ENCODE measurements around the gene NEO1.

- no peak for TF ChIP-seq CTCF (IDR thresholded peaks at IDR 0.05; ENCODE audit: insufficient read depth, low read length)
- TF ChIP-seq GABPA (IDR thresholded peaks at IDR 0.05; ENCODE audit: low read depth) = no peak
- TF ChIP-seq SPI1 (IDR thresholded peaks at IDR 0.05; ENCODE audit: borderline replicate concordance, low read depth) = no peak
- TF ChIP-seq POLR2AphosphoS5 (IDR thresholded peaks at IDR 0.05; ENCODE audit: low read depth) = no peak
- TF ChIP-seq REST (IDR thresholded peaks at IDR 0.05; ENCODE audit: insufficient replicate concordance, low read depth) = no peak
Measured at GRCh38 chr15:73336756-73337155, 284.5 kb downstream of the NEO1 start.
